GM23248 (cell line): Measurements from ENCODE around the gene OLA1.

Source experiments
- EZH2 ChIP-seq: fragments of 200-600 bp; sonication (generic); IDR thresholded peaks from 2 replicates; pipeline ENCODE4 v1.6.1; 2018; ENCODE audit warnings: antibody characterized with exemption, mild to moderate bottlenecking; ENCODE audit not compliant: insufficient read depth, poor library complexity, severe bottlenecking
- EZH2phosphoT487 ChIP-seq: fragments of 200-600 bp; sonication (generic); IDR thresholded peaks from 2 replicates; pipeline ENCODE4 v1.6.1; 2018; ENCODE audit warnings: antibody characterized with exemption, moderate library complexity, mild to moderate bottlenecking, low read depth; ENCODE audit not compliant: insufficient read depth

GRCh38 chr2:174046172-174046571 is 202.2 kb downstream of the OLA1 start:
- TF ChIP-seq EZH2 (no peak), EZH2phosphoT487 (no peak)
